HepG2 (cell line): ENCODE data around the gene FCN3. TPM values are rescaled to one million over a fixed set of nuclear protein-coding genes. Genes with fewer than 3 reads are reported as not detected.

Experiments
- ARID2 ChIP-seq: sonication (generic); formaldehyde crosslinking; IDR thresholded peaks from 2 replicates; pipeline ENCODE4 v1.8.1; 2022; ENCODE audit warnings: mild to moderate bottlenecking, missing genetic modification reagents, borderline replicate concordance
- GABPB1 ChIP-seq: IDR thresholded peaks from 2 replicates; pipeline ENCODE4 v1.6.1; 2016; ENCODE audit warnings: mild to moderate bottlenecking, missing genetic modification reagents, moderate library complexity, missing compliant biosample characterization
- MAZ ChIP-seq, 2 experiments: sonication (generic) in 1 of 2; formaldehyde crosslinking in 1 of 2; IDR thresholded peaks; 2 replicates each; pipeline versions ENCODE4 v1.5.0 to v1.6.1; 2012 to 2020; ENCODE audit warnings: low read depth in 2 of 2, mild to moderate bottlenecking in 2 of 2, borderline replicate concordance in 1 of 2, improper control_type of control experiment in 1 of 2, low read length in 1 of 2, missing genetic modification reagents in 1 of 2, moderate library complexity in 1 of 2
- MTA1 ChIP-seq: sonication (generic); formaldehyde crosslinking; IDR thresholded peaks from 2 replicates; pipeline ENCODE4 v1.4.0; 2020; ENCODE audit warnings: missing genetic modification reagents, mild to moderate bottlenecking, borderline replicate concordance
- SMC3 ChIP-seq: IDR thresholded peaks from 2 replicates; pipeline ENCODE4 v1.6.1; 2011; ENCODE audit warnings: low read length, improper control_type of control experiment
- SRY ChIP-seq: sonication (generic); formaldehyde crosslinking; IDR thresholded peaks from 2 replicates; pipeline ENCODE4 v1.8.0; 2022; ENCODE audit warnings: mild to moderate bottlenecking, missing genetic modification reagents
- STAG1 ChIP-seq: sonication (generic); formaldehyde crosslinking; IDR thresholded peaks from 2 replicates; pipeline ENCODE4 v1.4.0; 2020; ENCODE audit warnings: missing genetic modification reagents
- TCF12 ChIP-seq, 2 experiments: fragments of 450-650 bp in 1 of 2; sonication (generic) in 1 of 2; formaldehyde crosslinking in 1 of 2; IDR thresholded peaks; 2 replicates each; pipeline versions ENCODE4 v1.6.1 to v1.8.0; 2017 to 2022; ENCODE audit warnings: antibody characterized with exemption in 1 of 2, mild to moderate bottlenecking in 1 of 2, missing genetic modification reagents in 1 of 2, moderate library complexity in 1 of 2
- ZNF235 ChIP-seq: sonication (generic); formaldehyde crosslinking; IDR thresholded peaks from 2 replicates; pipeline ENCODE4 v1.8.1; 2023; ENCODE audit warnings: mild to moderate bottlenecking, missing genetic modification reagents, borderline replicate concordance
- ZNF44 ChIP-seq: sonication (generic); formaldehyde crosslinking; IDR thresholded peaks from 2 replicates; pipeline ENCODE4 v1.5.1; 2020; ENCODE audit warnings: mild to moderate bottlenecking, missing genetic modification reagents
- ZNF468 ChIP-seq: sonication (generic); formaldehyde crosslinking; IDR thresholded peaks from 2 replicates; pipeline ENCODE4 v1.8.0; 2022; ENCODE audit warnings: mild to moderate bottlenecking, moderate library complexity, missing genetic modification reagents
- ZNF512B ChIP-seq: sonication (generic); formaldehyde crosslinking; IDR thresholded peaks from 2 replicates; pipeline ENCODE4 v1.5.1; 2020; ENCODE audit warnings: missing genetic modification reagents, mild to moderate bottlenecking, borderline replicate concordance
- ZNF687 ChIP-seq: sonication (generic); formaldehyde crosslinking; IDR thresholded peaks from 2 replicates; pipeline ENCODE4 v1.5.1; 2020; ENCODE audit warnings: mild to moderate bottlenecking, missing genetic modification reagents, moderate library complexity
- ZNF780A ChIP-seq: sonication (generic); formaldehyde crosslinking; IDR thresholded peaks from 2 replicates; pipeline ENCODE4 v1.8.0; 2022; ENCODE audit warnings: mild to moderate bottlenecking, missing genetic modification reagents, moderate library complexity
- ZNF784 ChIP-seq: sonication (generic); formaldehyde crosslinking; IDR thresholded peaks from 2 replicates; pipeline ENCODE4 v1.5.1; 2020; ENCODE audit warnings: missing genetic modification reagents, mild to moderate bottlenecking, borderline replicate concordance
- ZNF792 ChIP-seq: IDR thresholded peaks from 2 replicates; pipeline ENCODE4 v1.6.1; 2016
- ZNF883 ChIP-seq: sonication (generic); formaldehyde crosslinking; IDR thresholded peaks from 2 replicates; pipeline ENCODE4 v1.5.1; 2020; ENCODE audit warnings: mild to moderate bottlenecking, missing genetic modification reagents; ENCODE audit errors: not compliant biosample characterization
- ZSCAN29 ChIP-seq: sonication (generic); formaldehyde crosslinking; conservative IDR thresholded peaks from 2 replicates; pipeline ENCODE4 v1.4.0; 2020; ENCODE audit warnings: mild to moderate bottlenecking, missing genetic modification reagents
- polyA plus RNA-seq, 8 experiments: library from polyadenylated mRNA; depleted of rRNA in 3 of 8; stranded (reverse) in 7 of 8; unstranded in 1 of 8; fragments of >200 nt; fragmentation: Illumina TruSeq in 4 of 8; extraction: Trizol in 4 of 8; gene quantifications; 2 replicates each; pipeline versions ENCODE4 v1.2.1 to v1.2.3, GENCODE V29; 2011 to 2016; ENCODE audit warnings: low read depth in 4 of 8, missing spikeins in 1 of 8, mixed read lengths in 1 of 8; ENCODE audit not compliant: insufficient read depth in 1 of 8
- total RNA-seq, 5 experiments: library from RNA; depleted of rRNA; stranded (reverse); fragments of >200 nt; fragmentation: Illumina TruSeq; extraction: Trizol; gene quantifications; 2 replicates each; pipeline ENCODE4 v1.2.3, GENCODE V29; 2016; ENCODE audit warnings: low read depth in 1 of 5
- TF ChIP-seq, protein P1 (sequence below): IDR thresholded peaks from 2 replicates; pipeline ENCODE4 v1.6.1; 2016; ENCODE audit warnings: low read depth

Gene FCN3
- total and polyA plus RNA-seq, 2 of the 13 experiments (the other 11 are each of a cell fraction or from before 2014, with no cell fraction given): not detected

DNA sequence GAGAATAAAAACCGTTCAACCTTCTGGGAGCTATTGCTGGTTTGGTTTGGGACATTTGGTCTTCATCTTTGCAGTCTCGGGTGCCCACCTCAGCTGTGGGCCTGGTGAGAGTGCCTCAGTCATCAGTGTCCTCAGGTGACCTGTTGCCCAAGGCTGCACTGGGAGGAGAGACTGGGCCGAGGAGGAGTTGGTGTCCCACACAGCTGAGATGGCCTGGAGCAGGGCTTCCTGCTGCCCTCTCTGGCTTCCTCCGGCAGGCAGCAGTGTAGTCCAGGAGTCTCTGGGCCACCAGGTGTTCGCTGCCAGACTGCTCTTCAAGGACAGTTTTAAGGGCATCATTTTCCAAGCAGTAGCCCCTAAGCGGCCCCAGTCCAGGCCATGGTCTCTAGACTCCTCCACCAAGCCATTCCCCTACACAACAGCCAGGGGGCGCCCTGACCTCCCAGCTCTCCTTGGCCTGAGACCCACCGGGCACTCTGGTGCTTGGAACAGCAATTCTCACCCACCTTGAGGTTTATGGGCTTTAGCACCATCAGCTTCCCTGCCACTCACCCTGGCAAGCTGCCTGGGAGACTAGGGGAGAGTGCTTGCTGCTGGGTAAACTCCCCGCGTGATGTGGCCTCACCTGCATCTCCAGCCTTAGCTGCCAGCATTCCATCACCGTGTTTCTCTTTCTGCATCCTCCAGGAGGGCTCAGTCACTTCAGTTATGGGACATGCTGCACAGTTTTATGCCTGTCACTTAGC is 41.9 kb downstream of the FCN3 start (continued):
- TF ChIP-seq ZNF883 (CRISPR knock-in tag) (peak; percentile 58), ZNF235 (CRISPR knock-in tag) (no peak), TCF12 (IDR thresholded peaks at IDR 0.05) (no peak), TCF12 (CRISPR knock-in tag; IDR thresholded peaks at IDR 0.05) (no peak), MAZ (IDR thresholded peaks at IDR 0.05; ENCODE audit: borderline replicate concordance, low read depth, low read length) (no peak), MAZ (CRISPR knock-in tag; IDR thresholded peaks at IDR 0.05; ENCODE audit: low read depth) (no peak), GABPB1 (CRISPR knock-in tag) (no peak), ZNF512B (CRISPR knock-in tag) (no peak), SMC3 (peak; percentile 20; the same call in 1 of the 2 replicates), ARID2 (no peak), ZNF792 (CRISPR knock-in tag) (no peak), ZSCAN29 (CRISPR knock-in tag) (no peak), ZNF780A (CRISPR knock-in tag) (no peak), ZNF687 (CRISPR knock-in tag) (peak; percentile 35; the same call in 1 of the 2 replicates), ZNF784 (CRISPR knock-in tag) (peak; percentile 65; the same call in 1 of the 2 replicates), STAG1 (CRISPR knock-in tag) (peak; percentile 41), ZNF44 (CRISPR knock-in tag) (no peak), MTA1 (CRISPR knock-in tag) (peak; percentile 15; the same call in 1 of the 2 replicates), ZNF468 (no peak), SRY (0 out of 2 replicates have a peak, but pooled peaks have one; percentile 39)
- TF ChIP-seq, protein P1, sequence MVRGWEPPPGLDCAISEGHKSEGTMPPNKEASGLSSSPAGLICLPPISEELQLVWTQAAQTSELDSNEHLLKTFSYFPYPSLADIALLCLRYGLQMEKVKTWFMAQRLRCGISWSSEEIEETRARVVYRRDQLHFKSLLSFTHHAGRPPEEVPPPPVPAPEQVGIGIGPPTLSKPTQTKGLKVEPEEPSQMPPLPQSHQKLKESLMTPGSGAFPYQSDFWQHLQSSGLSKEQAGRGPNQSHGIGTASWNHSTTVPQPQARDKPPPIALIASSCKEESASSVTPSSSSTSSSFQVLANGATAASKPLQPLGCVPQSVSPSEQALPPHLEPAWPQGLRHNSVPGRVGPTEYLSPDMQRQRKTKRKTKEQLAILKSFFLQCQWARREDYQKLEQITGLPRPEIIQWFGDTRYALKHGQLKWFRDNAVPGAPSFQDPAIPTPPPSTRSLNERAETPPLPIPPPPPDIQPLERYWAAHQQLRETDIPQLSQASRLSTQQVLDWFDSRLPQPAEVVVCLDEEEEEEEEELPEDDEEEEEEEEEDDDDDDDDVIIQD (CRISPR knock-in tag): no peak
